IMR-90 (cell line): ENCODE data around the gene ANO1. TPM values are rescaled to one million over a fixed set of nuclear protein-coding genes. Genes with fewer than 3 reads are reported as not detected.

Experiments used
- ATAC-seq: fragments of 200-7000 bp; cut with Tn5 transposase; 2 replicates; pipeline ENCODE4 v1.9.1; 2020; ENCODE audit warnings: low read depth, mild to moderate bottlenecking, moderate library complexity
- BruUV-seq: library from RNA; stranded (reverse); fragments of 400-500 nt; replicated peaks from 2 replicates; lab custom pipeline; 2021; lab: Mats Ljungman, UMichigan
- CTCF ChIA-PET: fragments of 300-600 bp; formaldehyde crosslinking; extraction: SDS; loops from one replicate; lab custom pipeline; 2021; ENCODE audit warnings: antibody characterized with exemption; lab: Yijun Ruan, JAX
- POLR2A ChIA-PET: fragments of 300-600 bp; sonication (Branson Sonifier 250); formaldehyde crosslinking; loops from one replicate; lab custom pipeline; 2022; ENCODE audit warnings: antibody characterized with exemption; ENCODE audit not compliant: unreplicated experiment; lab: Charles Lee
- DNase-seq: peaks from one replicate; pipeline ENCODE4 v3.0.0; 2013
- H2AFZ ChIP-seq: replicated peaks from 2 replicates; pipeline ENCODE3; 2013; ENCODE audit warnings: low read length, mild to moderate bottlenecking; ENCODE audit not compliant: poor library complexity
- H2AK5ac ChIP-seq: 2 replicates; pipeline ENCODE4 v1.6.1; 2013; ENCODE audit warnings: low read depth, low read length, inconsistent platforms
- H2AK9ac ChIP-seq: replicated peaks from 2 replicates; pipeline ENCODE3; 2013; ENCODE audit warnings: mild to moderate bottlenecking, low read depth, low read length, moderate library complexity; ENCODE audit not compliant: poor library complexity
- H2BK120ac ChIP-seq: 2 replicates; pipeline ENCODE4 v1.6.1; 2013; ENCODE audit warnings: low read depth, low read length, inconsistent platforms
- H2BK15ac ChIP-seq: 3 replicates; pipeline ENCODE4 v1.6.1; 2013; ENCODE audit warnings: low read depth, low read length, inconsistent platforms
- H2BK20ac ChIP-seq: 2 replicates; pipeline ENCODE4 v1.6.1; 2013; ENCODE audit warnings: low read depth, mild to moderate bottlenecking, inconsistent platforms, low read length, moderate library complexity
- H2BK5ac ChIP-seq: 2 replicates; pipeline ENCODE4 v1.6.1; 2013; ENCODE audit warnings: mild to moderate bottlenecking, low read depth, low read length, inconsistent platforms; ENCODE audit not compliant: poor library complexity, severe bottlenecking
- H3K14ac ChIP-seq: replicated peaks from 2 replicates; pipeline ENCODE4 v1.6.1; 2013; ENCODE audit warnings: low read depth, low read length, inconsistent platforms
- H3K18ac ChIP-seq: 2 replicates; pipeline ENCODE4 v1.6.1; 2013; ENCODE audit warnings: low read depth, low read length, control low read depth
- H3K23ac ChIP-seq: 2 replicates; pipeline ENCODE4 v1.6.1; 2013; ENCODE audit warnings: low read depth, low read length, inconsistent platforms
- H3K27ac ChIP-seq: 2 replicates; pipeline ENCODE4 v1.5.1; 2013; ENCODE audit warnings: mild to moderate bottlenecking, control low read depth, low read length; ENCODE audit not compliant: insufficient read depth
- H3K27me3 ChIP-seq: 2 replicates; pipeline ENCODE4 v1.6.1; 2013; ENCODE audit warnings: low read length; ENCODE audit not compliant: control insufficient read depth, insufficient read depth
- H3K36me3 ChIP-seq: 2 replicates; pipeline ENCODE4 v1.6.1; 2013; ENCODE audit warnings: low read length, mixed read lengths; ENCODE audit not compliant: control insufficient read depth, insufficient read depth
- H3K4ac ChIP-seq: 2 replicates; pipeline ENCODE4 v1.6.1; 2013; ENCODE audit warnings: low read depth, low read length, inconsistent platforms
- H3K4me1 ChIP-seq: 2 replicates; pipeline ENCODE4 v1.6.1; 2013; ENCODE audit warnings: low read length, mixed read lengths; ENCODE audit not compliant: control insufficient read depth, insufficient read depth
- H3K4me2 ChIP-seq: 2 replicates; pipeline ENCODE4 v1.6.1; 2013; ENCODE audit warnings: low read depth, mild to moderate bottlenecking, control low read depth, low read length, moderate library complexity
- H3K4me3 ChIP-seq: 2 replicates; pipeline ENCODE4 v1.5.1; 2013; ENCODE audit warnings: low read depth, mild to moderate bottlenecking, control low read depth, low read length, moderate library complexity; ENCODE audit not compliant: insufficient read depth
- H3K56ac ChIP-seq: 2 replicates; pipeline ENCODE4 v1.6.1; 2013; ENCODE audit warnings: low read length, inconsistent platforms; ENCODE audit not compliant: insufficient read depth; ENCODE audit errors: extremely low read depth
- H3K79me1 ChIP-seq, 2 experiments: 2 replicates each; pipeline ENCODE4 v1.6.1; 2013; ENCODE audit warnings: low read length in 2 of 2, inconsistent platforms in 1 of 2, low read depth in 1 of 2
- H3K9ac ChIP-seq: 2 replicates; pipeline ENCODE4 v1.6.1; 2013; ENCODE audit warnings: low read depth, low read length, control low read depth
- H3K9me1 ChIP-seq: 2 replicates; pipeline ENCODE4 v1.6.1; 2013; ENCODE audit warnings: low read length, inconsistent platforms; ENCODE audit not compliant: insufficient read depth
- H3K9me3 ChIP-seq: 2 replicates; pipeline ENCODE4 v1.6.1; 2013; ENCODE audit warnings: low read length; ENCODE audit not compliant: control insufficient read depth, insufficient read depth
- H4K20me1 ChIP-seq: 2 replicates; pipeline ENCODE4 v1.6.1; 2013; ENCODE audit warnings: low read length, inconsistent platforms; ENCODE audit not compliant: insufficient read depth
- H4K5ac ChIP-seq: 2 replicates; pipeline ENCODE4 v1.6.1; 2013; ENCODE audit warnings: mild to moderate bottlenecking, low read depth, low read length, control low read depth
- H4K8ac ChIP-seq, 2 experiments: 2 replicates each; pipeline ENCODE4 v1.6.1; 2013; ENCODE audit warnings: low read depth in 2 of 2, low read length in 2 of 2, control low read depth in 1 of 2, inconsistent platforms in 1 of 2
- H4K91ac ChIP-seq: 2 replicates; pipeline ENCODE4 v1.6.1; 2013; ENCODE audit warnings: low read depth, low read length, inconsistent platforms; ENCODE audit not compliant: insufficient read depth
- BHLHE40 ChIP-seq: fragments of 150-350 bp; IDR thresholded peaks from 2 replicates; pipeline ENCODE4 v1.6.1; 2016; ENCODE audit warnings: mild to moderate bottlenecking, low read depth, low read length
- CEBPB ChIP-seq: IDR thresholded peaks from 2 replicates; pipeline ENCODE4 v1.6.1; 2012; ENCODE audit warnings: low read depth, low read length, improper control_type of control experiment
- CHD1 ChIP-seq: IDR thresholded peaks from 2 replicates; pipeline ENCODE4 v1.6.1; 2012; ENCODE audit warnings: low read depth, low read length, improper control_type of control experiment
- CTCF ChIP-seq: conservative IDR thresholded peaks from 2 replicates; pipeline ENCODE4 v1.5.1; 2012; ENCODE audit warnings: mild to moderate bottlenecking, low read depth, low read length, improper control_type of control experiment
- ELK1 ChIP-seq: fragments of 150-350 bp; IDR thresholded peaks from 2 replicates; pipeline ENCODE4 v1.6.1; 2016; ENCODE audit warnings: low read depth, mild to moderate bottlenecking, low read length, moderate library complexity, borderline replicate concordance
- FOS ChIP-seq: fragments of 150-350 bp; IDR thresholded peaks from 2 replicates; pipeline ENCODE4 v1.6.1; 2016; ENCODE audit warnings: low read depth, low read length
- MAFK ChIP-seq: IDR thresholded peaks from 2 replicates; pipeline ENCODE4 v1.6.1; 2012; ENCODE audit warnings: low read depth, low read length, improper control_type of control experiment
- MXI1 ChIP-seq: IDR thresholded peaks from 2 replicates; pipeline ENCODE4 v1.6.1; 2012; ENCODE audit warnings: low read depth, mild to moderate bottlenecking, low read length, moderate library complexity, borderline replicate concordance
- NFE2L2 ChIP-seq: fragments of 150-350 bp; IDR thresholded peaks from 2 replicates; pipeline ENCODE4 v1.6.1; 2016; ENCODE audit warnings: low read depth, mild to moderate bottlenecking, low read length
- POLR2A ChIP-seq: IDR thresholded peaks from 2 replicates; pipeline ENCODE4 v1.6.1; 2012; ENCODE audit warnings: mild to moderate bottlenecking, low read depth, low read length
- RAD21 ChIP-seq: IDR thresholded peaks from 2 replicates; pipeline ENCODE4 v1.6.1; 2012; ENCODE audit warnings: low read length, improper control_type of control experiment
- RCOR1 ChIP-seq: IDR thresholded peaks from 2 replicates; pipeline ENCODE4 v1.6.1; 2012; ENCODE audit warnings: mild to moderate bottlenecking, low read length, improper control_type of control experiment; ENCODE audit not compliant: insufficient replicate concordance
- RFX5 ChIP-seq: IDR thresholded peaks from 2 replicates; pipeline ENCODE4 v1.8.0; 2012; ENCODE audit warnings: low read depth, mild to moderate bottlenecking, low read length, moderate library complexity
- USF2 ChIP-seq: fragments of 150-350 bp; IDR thresholded peaks from 2 replicates; pipeline ENCODE4 v1.6.1; 2017; ENCODE audit warnings: mild to moderate bottlenecking, antibody characterized with exemption, low read length, low read depth
- WGBS, 2 experiments: methylation state at CpG; one replicate each; pipeline versions ENCODE4 v1.1.5 to v1.1.7; 2013; ENCODE audit warnings: missing lambda C conversion rate in 2 of 2; ENCODE audit not compliant: insufficient read length in 1 of 2; ENCODE audit errors: extremely low coverage in 2 of 2; 5-methylcytosine and 5-hydroxymethylcytosine counted together
- dilution Hi-C: fragments of 300-500 bp; cut with HindIII; formaldehyde crosslinking; loops from one replicate; pipeline ENCODE4 v1.14.3; 2018; ENCODE audit warnings: low sequenced_read_pairs; ENCODE audit not compliant: unreplicated experiment
- in situ Hi-C: fragments of 300-500 bp; cut with MboI; formaldehyde crosslinking; loops from 3 replicates; pipeline ENCODE4 v1.14.3; 2019; ENCODE audit warnings: low sequenced_read_pairs, inconsistent platforms, mixed read lengths
- intact Hi-C: fragments of 100-400 bp; cut with micrococcal nuclease; formaldehyde crosslinking; loops from 2 replicates; pipeline ENCODE4 v1.10.0; 2022
- polyA plus RNA-seq, 3 experiments: library from polyadenylated mRNA; depleted of rRNA; stranded (reverse); fragments of >200 nt; gene quantifications; 2 replicates each; pipeline ENCODE4 v1.2.3, GENCODE V29; 2012; ENCODE audit warnings: low replicate concordance in 1 of 3
- total RNA-seq: library from RNA; depleted of rRNA; stranded (reverse); fragments of >200 nt; gene quantifications from 2 replicates; pipeline ENCODE4 v1.2.3, GENCODE V29; 2012

The ANO1 gene
- total and polyA plus RNA-seq, 2 of the 4 experiments (the other 2 are of a cell fraction): 4.1 to 10.7 TPM

- no peak overlapping the region for H3K4me3 ChIP-seq
- BruUV-seq: no TSS peak
- dilution Hi-C loops (no loop called here), intact Hi-C loops (no loop called here), in situ Hi-C loops (no loop called here)
- H2BK20ac ChIP-seq: no peak overlapping the region
- POLR2A ChIA-PET: no interaction called here
- H4K5ac ChIP-seq: no peak overlapping the region
- H4K91ac ChIP-seq: no peak overlapping the region
- DNase-seq (no peak), ATAC-seq (no peak)
- H2BK5ac ChIP-seq: no peak overlapping the region
- H3K18ac ChIP-seq: no peak overlapping the region
- no peak overlapping the region for H2AFZ ChIP-seq
- H4K8ac ChIP-seq: no peak overlapping the region
- no peak overlapping the region for H3K23ac ChIP-seq
- H3K4me2 ChIP-seq: no peak overlapping the region
- peaks cover 1% of the 10 kb centered on the region; the same call in 1 of the 2 replicates for H3K36me3 ChIP-seq
- H2AK5ac ChIP-seq: no peak overlapping the region
- H3K27me3 ChIP-seq: no peaks in the 10 kb centered on the region
- no peak overlapping the region for H3K27ac ChIP-seq
- peaks cover 2% of the 10 kb centered on the region; the same call in 1 of the 2 replicates for H3K4me1 ChIP-seq
- H3K9me1 ChIP-seq: 0 out of 2 replicates have a peak, but pooled peaks cover 2% of the 10 kb centered on the region
- H3K79me1 ChIP-seq: peaks cover 0 to 13% of the 10 kb centered on the region in 2 experiments; a peak in 2 of 4 replicates
- H3K9ac ChIP-seq: no peak overlapping the region
- H3K14ac ChIP-seq: no peak overlapping the region
- no peak overlapping the region for H2AK9ac ChIP-seq
- peaks cover 3% of the 10 kb centered on the region for H3K9me3 ChIP-seq
- CTCF ChIA-PET: no interaction called here
- H3K56ac ChIP-seq: no peak overlapping the region
- no peak overlapping the region for H2BK15ac ChIP-seq
- H2BK120ac ChIP-seq: no peak overlapping the region
- 0 out of 2 replicates have a peak, but pooled peaks cover 4% of the 10 kb centered on the region for H4K20me1 ChIP-seq
- WGBS, 2 experiments: 83% methylated on average over 8 of the region's 8 CpGs; no CpG with 5 or more reads in 1 of the 2 experiments
- TF ChIP-seq RAD21: no peak
- TF ChIP-seq CEBPB: no peak
- TF ChIP-seq BHLHE40: no peak
- TF ChIP-seq ELK1: no peak
- TF ChIP-seq CTCF: no peak
- no peak for TF ChIP-seq MAFK
- TF ChIP-seq USF2: no peak
- no peak for TF ChIP-seq FOS
- no peak for TF ChIP-seq RFX5
- TF ChIP-seq CHD1: no peak
- TF ChIP-seq POLR2A: no peak
- no peak for TF ChIP-seq RCOR1
- no peak for TF ChIP-seq MXI1
- TF ChIP-seq NFE2L2: no peak
- H3K4ac ChIP-seq: no peak overlapping the region
Observed at GRCh38 chr11:70091638-70092037, 13.5 kb downstream of the ANO1 start.
